Ascending aorta (tissue), 2 donors: ENCODE data around the gene DPRX. TPM values are rescaled to one million over a fixed set of nuclear protein-coding genes. Genes with fewer than 3 reads are reported as not detected.

Experiments
- DNase-seq, 2 donors: peaks; one replicate each; pipeline ENCODE4 v3.0.0-alpha.2; 2019; ENCODE audit warnings: low spot score in 2 of 2
- H3K27ac ChIP-seq, 2 donors: fragments of 200-600 bp; sonication (generic); one replicate each; pipeline ENCODE4 v1.5.1; 2016 to 2017; ENCODE audit warnings: mild to moderate bottlenecking in 1 of 2
- H3K27me3 ChIP-seq: fragments of 200-600 bp; sonication (generic); one replicate; pipeline ENCODE4 v1.5.1; 2017
- H3K36me3 ChIP-seq, 2 donors: fragments of 200-600 bp; sonication (generic); one replicate each; pipeline ENCODE4 v1.5.1; 2016
- H3K4me1 ChIP-seq, 2 donors: fragments of 200-600 bp; sonication (generic); one replicate each; pipeline ENCODE4 v1.5.1; 2016 to 2017; ENCODE audit warnings: mild to moderate bottlenecking in 1 of 2
- H3K4me3 ChIP-seq, 2 donors: fragments of 200-600 bp; sonication (generic); one replicate each; pipeline ENCODE4 v1.5.1; 2016 to 2017; ENCODE audit warnings: mild to moderate bottlenecking in 1 of 2
- H3K9me3 ChIP-seq, 2 donors: fragments of 200-600 bp; sonication (generic); one replicate each; pipeline ENCODE4 v1.5.1; 2016
- CTCF ChIP-seq, 3 experiments: fragments of 200-600 bp in 2 of 3; fragments of 450-650 bp in 1 of 3; sonication (generic) in 2 of 3; IDR thresholded peaks; one replicate each; pipeline ENCODE4 v1.5.1; 2016 to 2019; ENCODE audit warnings: antibody characterized with exemption in 3 of 3, mild to moderate bottlenecking in 1 of 3, moderate library complexity in 1 of 3
- intact Hi-C: fragments of 100-400 bp; cut with DNase I; formaldehyde crosslinking; loops from one replicate; pipeline ENCODE4 v1.15.1; 2023
- total RNA-seq: library from RNA; depleted of rRNA; stranded (reverse); fragments of >200 nt; gene quantifications from one replicate; pipeline ENCODE4 v1.1.0, GENCODE V29; 2016

The DPRX gene
- total RNA-seq, 1 donor from 2014 or later = not detected

GRCh38 chr19:53657330-53657729, 25.5 kb downstream of the DPRX start:
- Histone ChIP-seq H3K36me3 (no peaks in the 10 kb centered on the region), H3K27me3 (no peaks in the 10 kb centered on the region), H3K4me1 (no peaks in the 10 kb centered on the region), H3K27ac (no peak overlapping the region), H3K9me3 (no peaks in the 10 kb centered on the region), H3K4me3 (no peak overlapping the region)
- DNase-seq = no peak
- intact Hi-C loops = no loop called here
- no peak for TF ChIP-seq CTCF (IDR thresholded peaks at IDR 0.05)

GRCh38 chr19:53657778-53658177, 26.0 kb downstream of the DPRX start:
- no peak for DNase-seq
- TF ChIP-seq CTCF (IDR thresholded peaks at IDR 0.05) = no peak
- no peak overlapping the region for H3K4me3 ChIP-seq
- intact Hi-C loops = no loop called here
- H3K4me1 ChIP-seq = no peaks in the 10 kb centered on the region
- H3K27me3 ChIP-seq = no peaks in the 10 kb centered on the region
- H3K27ac ChIP-seq = no peak overlapping the region
- H3K36me3 ChIP-seq = no peaks in the 10 kb centered on the region
- H3K9me3 ChIP-seq = no peaks in the 10 kb centered on the region

- intact Hi-C loops = no loop called here
- no peak for TF ChIP-seq CTCF (IDR thresholded peaks at IDR 0.05)
- no peak for DNase-seq
- Histone ChIP-seq H3K27me3 (no peaks in the 10 kb centered on the region), H3K4me1 (no peaks in the 10 kb centered on the region), H3K27ac (no peak overlapping the region), H3K9me3 (no peaks in the 10 kb centered on the region), H3K4me3 (no peak overlapping the region), H3K36me3 (no peaks in the 10 kb centered on the region)
Observed at GRCh38 chr19:53659292-53659691, 27.5 kb downstream of the DPRX start.

- Histone ChIP-seq H3K36me3 (no peaks in the 10 kb centered on the region), H3K4me1 (no peaks in the 10 kb centered on the region), H3K9me3 (no peaks in the 10 kb centered on the region), H3K4me3 (no peak overlapping the region), H3K27ac (no peak overlapping the region), H3K27me3 (no peaks in the 10 kb centered on the region)
- intact Hi-C loops = no loop called here
- TF ChIP-seq CTCF (IDR thresholded peaks at IDR 0.05) = no peak
- DNase-seq = no peak
Observed at GRCh38 chr19:53660584-53660983, 28.8 kb downstream of the DPRX start.

GRCh38 chr19:53662209-53662608, 30.4 kb downstream of the DPRX start:
- H3K27me3 ChIP-seq = no peaks in the 10 kb centered on the region
- no peak overlapping the region for H3K4me3 ChIP-seq
- H3K9me3 ChIP-seq = no peaks in the 10 kb centered on the region
- intact Hi-C loops = no loop called here
- DNase-seq = no peak
- no peak for TF ChIP-seq CTCF (IDR thresholded peaks at IDR 0.05)
- H3K4me1 ChIP-seq = no peaks in the 10 kb centered on the region
- no peaks in the 10 kb centered on the region for H3K36me3 ChIP-seq
- H3K27ac ChIP-seq = no peak overlapping the region

- TF ChIP-seq CTCF (IDR thresholded peaks at IDR 0.05) = no peak
- no peaks in the 10 kb centered on the region for H3K36me3 ChIP-seq
- H3K27ac ChIP-seq = no peak overlapping the region
- no peaks in the 10 kb centered on the region for H3K27me3 ChIP-seq
- no peak for DNase-seq
- H3K9me3 ChIP-seq = no peaks in the 10 kb centered on the region
- no peak overlapping the region for H3K4me3 ChIP-seq
- intact Hi-C loops = no loop called here
- no peaks in the 10 kb centered on the region for H3K4me1 ChIP-seq
Observed at GRCh38 chr19:53664152-53664551, 32.4 kb downstream of the DPRX start.
